Epithelial cell of proximal tubule (primary cell): ENCODE measurements around the gene ARL15. TPM values are rescaled to one million over a fixed set of nuclear protein-coding genes. Genes with fewer than 3 reads are reported as not detected.

Source experiments
- DNase-seq: peaks from one replicate; pipeline ENCODE4 v3.0.0-alpha.2; 2011; ENCODE audit warnings: low read depth
- H3K4me3 ChIP-seq: 2 replicates; pipeline ENCODE4 v1.5.1; 2011; ENCODE audit warnings: low read depth, mild to moderate bottlenecking, low read length
- total RNA-seq: library from RNA; depleted of rRNA; stranded (reverse); fragments of >200 nt; gene quantifications from 2 replicates; pipeline ENCODE4 v1.2.3, GENCODE V29; 2015
- TF ChIP-seq, protein P1 (sequence below): conservative IDR thresholded peaks from 2 replicates; pipeline ENCODE4 v1.5.1; 2012; ENCODE audit warnings: low read depth, mild to moderate bottlenecking, low read length

The ARL15 gene
- total RNA-seq, 1 donor from 2014 or later: 1.9 TPM

DNA sequence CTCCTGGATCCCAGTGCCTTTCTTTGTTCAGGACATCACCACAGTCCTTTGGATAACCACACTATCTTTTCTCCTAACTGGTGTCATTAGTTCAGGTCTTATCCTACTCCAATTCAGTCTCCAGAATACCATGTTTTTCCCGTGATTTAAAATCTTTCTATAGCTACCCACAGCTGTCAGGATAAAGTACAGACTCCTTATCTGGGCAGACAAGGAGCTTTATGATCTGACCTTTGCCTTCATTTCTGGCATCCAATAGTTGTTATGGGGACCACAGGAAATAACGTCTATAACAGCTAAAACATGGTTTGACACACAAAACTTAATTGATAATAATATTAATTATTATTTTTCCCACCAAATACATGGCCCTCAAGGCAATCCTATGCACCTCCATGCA, 125.6 kb downstream of the ARL15 start:
- TF ChIP-seq, protein P1, sequence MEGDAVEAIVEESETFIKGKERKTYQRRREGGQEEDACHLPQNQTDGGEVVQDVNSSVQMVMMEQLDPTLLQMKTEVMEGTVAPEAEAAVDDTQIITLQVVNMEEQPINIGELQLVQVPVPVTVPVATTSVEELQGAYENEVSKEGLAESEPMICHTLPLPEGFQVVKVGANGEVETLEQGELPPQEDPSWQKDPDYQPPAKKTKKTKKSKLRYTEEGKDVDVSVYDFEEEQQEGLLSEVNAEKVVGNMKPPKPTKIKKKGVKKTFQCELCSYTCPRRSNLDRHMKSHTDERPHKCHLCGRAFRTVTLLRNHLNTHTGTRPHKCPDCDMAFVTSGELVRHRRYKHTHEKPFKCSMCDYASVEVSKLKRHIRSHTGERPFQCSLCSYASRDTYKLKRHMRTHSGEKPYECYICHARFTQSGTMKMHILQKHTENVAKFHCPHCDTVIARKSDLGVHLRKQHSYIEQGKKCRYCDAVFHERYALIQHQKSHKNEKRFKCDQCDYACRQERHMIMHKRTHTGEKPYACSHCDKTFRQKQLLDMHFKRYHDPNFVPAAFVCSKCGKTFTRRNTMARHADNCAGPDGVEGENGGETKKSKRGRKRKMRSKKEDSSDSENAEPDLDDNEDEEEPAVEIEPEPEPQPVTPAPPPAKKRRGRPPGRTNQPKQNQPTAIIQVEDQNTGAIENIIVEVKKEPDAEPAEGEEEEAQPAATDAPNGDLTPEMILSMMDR: no peak
- DNase-seq: no peak
- no peak overlapping the region for H3K4me3 ChIP-seq

DNA sequence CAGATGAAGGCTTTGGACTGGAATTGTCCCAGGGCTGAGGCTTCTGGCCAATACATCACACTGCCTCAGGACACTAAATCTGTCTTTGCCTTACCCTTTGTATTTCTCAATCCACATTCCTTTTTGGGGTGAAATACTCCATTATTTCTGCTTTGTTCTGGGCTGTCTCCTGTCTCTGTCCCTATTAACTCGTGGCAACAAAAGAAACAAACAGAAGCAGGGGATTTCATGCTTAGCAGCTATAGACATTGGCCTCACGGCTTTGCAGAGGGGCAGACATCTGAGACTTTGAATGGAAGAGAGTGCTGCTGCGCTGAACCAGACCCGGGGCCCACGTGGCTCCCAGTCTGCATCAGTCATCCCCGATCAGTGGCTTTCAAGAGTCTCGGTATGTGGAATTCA, 129.7 kb downstream of the ARL15 start:
- H3K4me3 ChIP-seq: no peak overlapping the region
- DNase-seq: no peak

DNA sequence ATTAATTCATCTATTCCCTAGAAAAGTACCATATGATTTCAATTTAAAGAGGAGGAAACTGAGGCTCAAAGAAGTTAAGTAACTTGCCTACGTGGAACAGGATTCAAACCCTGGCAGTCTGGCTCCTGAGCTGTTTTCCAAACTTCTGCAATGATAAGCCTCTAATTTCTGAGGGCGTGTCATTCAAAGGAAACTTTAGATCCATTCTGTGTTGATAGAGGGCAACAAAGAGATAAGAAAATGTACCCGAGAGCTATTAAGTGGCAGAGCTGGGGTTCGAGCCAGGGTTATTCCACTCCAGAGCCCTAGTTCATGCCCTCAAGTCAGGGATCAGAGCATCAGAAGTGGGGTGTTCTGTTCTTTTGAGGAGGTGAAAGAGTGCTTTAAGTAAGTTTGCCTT, 131.4 kb downstream of the ARL15 start:
- no peak for DNase-seq
- TF ChIP-seq, protein P1: no peak
- H3K4me3 ChIP-seq: no peak overlapping the region

More for the DNA sequence above, 129.7 kb downstream of the ARL15 start:
- TF ChIP-seq, protein P1: no peak

DNA sequence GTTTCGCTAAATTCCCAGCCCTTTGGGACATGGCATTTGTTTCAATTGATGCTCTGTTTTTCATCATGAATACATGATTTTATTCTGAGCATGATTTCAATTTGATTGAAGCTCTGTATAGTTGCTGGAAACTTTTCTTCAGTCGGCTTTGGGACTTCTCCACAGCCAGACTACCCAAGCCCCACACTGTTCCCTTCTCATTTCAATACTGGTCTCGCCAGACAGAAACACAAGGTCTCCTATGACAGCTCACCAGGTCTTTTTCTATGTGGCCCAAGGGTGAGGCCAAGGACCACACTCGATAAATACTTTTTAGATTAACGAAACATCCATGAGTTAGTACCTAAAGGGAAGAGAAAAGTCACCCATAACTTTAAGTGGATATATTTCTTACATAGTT, 132.2 kb downstream of the ARL15 start:
- TF ChIP-seq, protein P1: no peak
- no peak for DNase-seq
- H3K4me3 ChIP-seq: no peak overlapping the region

DNA sequence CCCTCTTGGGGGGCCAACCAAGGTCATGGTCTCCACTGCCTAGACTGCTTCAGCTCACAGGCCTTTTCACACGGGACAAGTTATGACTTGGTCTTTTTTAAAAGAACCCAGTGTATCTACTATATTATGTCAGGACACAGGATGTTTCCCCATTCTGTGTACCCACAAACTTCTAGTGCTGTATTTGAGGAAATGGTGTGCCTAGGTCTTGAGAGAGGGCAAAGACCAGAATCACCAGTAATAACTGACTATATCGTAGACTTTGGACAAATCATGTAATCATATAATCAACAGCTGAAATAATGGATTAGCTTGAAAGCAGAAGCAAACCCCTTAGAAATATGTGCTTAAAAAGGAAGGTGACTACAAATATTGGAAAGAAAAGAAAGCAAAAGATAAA, 133.3 kb downstream of the ARL15 start:
- TF ChIP-seq, protein P1: no peak

DNA sequence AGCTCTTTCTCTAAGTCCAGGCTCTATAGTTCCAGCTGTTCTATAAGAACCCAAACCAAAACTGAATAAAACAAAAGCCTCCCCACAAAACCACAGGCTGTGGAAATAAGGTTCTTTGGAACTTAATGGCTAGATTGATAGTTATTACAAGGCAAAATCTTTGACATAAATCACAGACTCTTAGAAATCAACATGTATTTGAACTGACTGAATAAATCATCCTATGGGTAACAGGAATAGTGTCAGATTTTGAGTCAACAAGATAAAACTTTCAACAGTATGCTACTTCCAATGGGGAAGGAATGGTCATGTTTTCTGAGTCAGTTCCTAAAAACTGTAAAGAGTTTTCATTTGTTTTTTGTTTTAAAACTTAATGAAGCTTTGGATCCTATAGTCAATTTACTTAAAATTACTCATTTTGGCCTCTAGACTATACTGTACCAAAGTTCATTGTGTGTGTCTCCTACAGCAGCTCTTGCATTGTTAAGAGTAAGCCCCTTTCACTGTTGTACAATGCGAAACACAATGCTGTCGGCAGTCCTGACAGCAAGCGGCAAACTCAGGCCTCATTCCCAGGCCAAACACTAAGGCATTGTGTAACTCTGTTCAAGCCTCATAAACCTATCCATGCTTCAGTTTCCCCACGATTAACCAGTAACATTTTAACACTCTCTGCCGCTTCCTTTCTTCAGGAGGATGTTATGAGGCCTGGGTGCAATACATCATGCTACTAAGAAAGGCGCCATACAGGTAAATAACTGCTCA, 134.1 kb downstream of the ARL15 start:
- TF ChIP-seq, protein P1: no peak
- DNase-seq: no peak
- no peak overlapping the region for H3K4me3 ChIP-seq

More for the DNA sequence above, 133.3 kb downstream of the ARL15 start:
- no peak overlapping the region for H3K4me3 ChIP-seq
- no peak for DNase-seq

DNA sequence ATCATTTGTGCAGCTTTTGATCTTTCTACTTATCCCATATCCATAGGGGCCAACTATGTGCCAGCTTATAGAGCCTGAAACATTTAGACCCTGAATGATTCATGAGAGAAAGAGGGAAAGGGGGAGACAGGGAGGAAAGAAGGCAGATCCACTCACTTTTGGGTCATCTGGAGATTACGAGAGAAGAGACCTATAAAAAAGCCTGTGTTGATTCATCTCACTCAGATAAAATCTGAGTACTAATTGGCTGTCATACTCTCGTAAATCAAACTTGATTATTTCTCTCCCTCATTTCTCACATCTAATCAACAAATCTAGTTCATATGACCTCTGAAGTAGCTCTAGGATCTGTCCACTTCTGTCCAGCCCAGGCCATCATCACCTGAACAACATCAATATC, 137.1 kb downstream of the ARL15 start:
- TF ChIP-seq, protein P1: no peak
- no peak for DNase-seq
- H3K4me3 ChIP-seq: no peak overlapping the region
